GM21447 (cell line): ENCODE measurements around the gene SYTL3.
"Not testable (repeated sequence)": the region's sequence is repeated elsewhere in the genome, so short reads cannot be mapped to it uniquely, and the experiment has no call there.

Source experiments
- ATAC-seq: cut with Tn5 transposase; IDR thresholded peaks from one replicate; pipeline ENCODE4 v1.9.1; 2021; ENCODE audit not compliant: unreplicated experiment

Gene SYTL3

GRCh38 chr6:158661156-158661685 lies 11.4 kb downstream of the SYTL3 start:
- ATAC-seq, result no peak

- ATAC-seq, result no peak
Observed at GRCh38 chr6:158662607-158662953, 12.7 kb downstream of the SYTL3 start.

- ATAC-seq, result no peak
Observed at GRCh38 chr6:158662954-158663624, 13.2 kb downstream of the SYTL3 start.

- no peak for ATAC-seq
Observed at GRCh38 chr6:158663625-158664165, 13.8 kb downstream of the SYTL3 start.

GRCh38 chr6:158665332-158665731 lies 15.5 kb downstream of the SYTL3 start:
- no peak for ATAC-seq

GRCh38 chr6:158666628-158667359 lies 16.9 kb downstream of the SYTL3 start:
- no peak for ATAC-seq

GRCh38 chr6:158667360-158667981 lies 17.6 kb downstream of the SYTL3 start:
- no peak for ATAC-seq

GRCh38 chr6:158668707-158669103 lies 18.9 kb downstream of the SYTL3 start:
- no peak for ATAC-seq

- no peak for ATAC-seq
Observed at GRCh38 chr6:158669145-158670035, 19.5 kb downstream of the SYTL3 start.

GRCh38 chr6:158672119-158672518 lies 22.3 kb downstream of the SYTL3 start:
- not testable (repeated sequence) for ATAC-seq

GRCh38 chr6:158672726-158673125 lies 22.9 kb downstream of the SYTL3 start:
- no peak for ATAC-seq

GRCh38 chr6:158674342-158675131 lies 24.7 kb downstream of the SYTL3 start:
- ATAC-seq, result no peak

GRCh38 chr6:158677094-158677493 lies 27.2 kb downstream of the SYTL3 start:
- ATAC-seq, result not testable (repeated sequence)

- no peak for ATAC-seq
Observed at GRCh38 chr6:158677906-158678578, 28.2 kb downstream of the SYTL3 start.

GRCh38 chr6:158680015-158680414 lies 30.2 kb downstream of the SYTL3 start:
- ATAC-seq, result no peak

GRCh38 chr6:158680481-158680880 lies 30.6 kb downstream of the SYTL3 start:
- no peak for ATAC-seq

GRCh38 chr6:158684311-158684710 lies 34.5 kb downstream of the SYTL3 start:
- no peak for ATAC-seq

- ATAC-seq, result no peak
Observed at GRCh38 chr6:158684745-158685324, 35.0 kb downstream of the SYTL3 start.

- ATAC-seq, result no peak
Observed at GRCh38 chr6:158686311-158686710, 36.5 kb downstream of the SYTL3 start.
